Measurements from ENCODE around the gene GDNF.

GRCh38 chr5:37835380-37835973, 4.4 kb downstream of the GDNF start:
- no peak for TF ChIP-seq CTCF (IDR thresholded peaks at IDR 0.05)
- no peak for TF ChIP-seq EP300 (IDR thresholded peaks at IDR 0.05)
